HL-60 (cell line): ENCODE data around the gene P2RX2.

Source experiments
- DNase-seq, 2 experiments: peaks; one replicate each; pipeline ENCODE4 v3.0.0-alpha.2; 2010 to 2020; ENCODE audit warnings: low read depth in 1 of 2, low spot score in 1 of 2
- H3K27ac ChIP-seq: fragments of 250-450 bp; sonication (Bioruptor Pico); replicated peaks from 2 replicates; pipeline ENCODE4 v1.5.1; 2020; ENCODE audit warnings: mild to moderate bottlenecking, moderate library complexity
- H3K27me3 ChIP-seq: fragments of 250-450 bp; sonication (Bioruptor Pico); 2 replicates; pipeline ENCODE4 v1.5.1; 2021; ENCODE audit warnings: mild to moderate bottlenecking, moderate library complexity; ENCODE audit not compliant: insufficient read depth, poor library complexity, severe bottlenecking
- H3K4me3 ChIP-seq: replicated peaks from 2 replicates; pipeline ENCODE4 v1.5.1; 2011; ENCODE audit warnings: mild to moderate bottlenecking, control low read depth, low read length; ENCODE audit not compliant: insufficient read depth
- CTCF ChIP-seq: IDR thresholded peaks from one replicate; pipeline ENCODE4 v1.5.1; 2011; ENCODE audit warnings: low read length, control low read depth, inconsistent platforms; ENCODE audit not compliant: insufficient read depth
- GABPA ChIP-seq: IDR thresholded peaks from 2 replicates; pipeline ENCODE4 v1.6.1; 2012; ENCODE audit warnings: low read depth
- POLR2AphosphoS5 ChIP-seq: IDR thresholded peaks from 2 replicates; pipeline ENCODE4 v1.6.1; 2012; ENCODE audit warnings: low read depth
- SPI1 ChIP-seq: IDR thresholded peaks from 2 replicates; pipeline ENCODE4 v1.6.1; 2012; ENCODE audit warnings: low read depth, mild to moderate bottlenecking, borderline replicate concordance
- TF ChIP-seq, protein P1 (sequence below): IDR thresholded peaks from 2 replicates; pipeline ENCODE4 v1.6.1; 2012; ENCODE audit warnings: low read depth; ENCODE audit not compliant: insufficient replicate concordance

Gene P2RX2

DNA sequence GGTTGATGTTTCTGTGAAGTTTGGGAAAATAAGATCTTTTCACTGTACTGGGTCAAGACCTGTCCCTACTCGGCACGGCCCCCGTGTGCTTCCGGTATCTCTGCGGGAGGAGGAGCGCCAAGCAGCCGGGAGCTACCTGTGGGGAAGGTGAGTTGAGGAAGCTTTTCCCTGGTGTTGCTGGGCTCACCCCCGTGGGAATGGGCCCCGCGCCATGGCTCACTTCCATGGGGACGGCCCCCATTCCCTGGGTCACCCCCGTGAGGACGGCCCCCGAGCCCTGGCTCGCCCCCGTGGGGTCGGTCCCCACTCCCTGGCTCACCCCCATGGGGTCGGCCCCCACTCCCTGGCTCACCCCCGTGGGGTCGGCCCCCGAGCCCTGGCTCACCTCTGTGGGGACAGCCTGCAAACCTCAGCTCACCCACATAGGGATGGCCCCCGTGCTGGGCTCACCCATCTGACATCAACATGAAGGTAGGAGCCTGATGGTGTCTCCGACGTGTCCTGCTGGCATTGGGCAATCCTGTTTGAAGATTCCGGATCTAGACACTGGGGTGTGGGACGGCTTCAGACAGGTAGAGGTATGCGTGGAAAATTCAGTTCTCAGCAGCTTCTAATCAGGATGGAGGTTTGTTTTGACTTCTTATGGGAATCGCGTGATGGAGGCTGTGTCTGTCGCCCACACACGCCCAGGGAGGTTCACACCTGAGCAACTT is 17.2 kb upstream of the P2RX2 start:
- TF ChIP-seq, protein P1, sequence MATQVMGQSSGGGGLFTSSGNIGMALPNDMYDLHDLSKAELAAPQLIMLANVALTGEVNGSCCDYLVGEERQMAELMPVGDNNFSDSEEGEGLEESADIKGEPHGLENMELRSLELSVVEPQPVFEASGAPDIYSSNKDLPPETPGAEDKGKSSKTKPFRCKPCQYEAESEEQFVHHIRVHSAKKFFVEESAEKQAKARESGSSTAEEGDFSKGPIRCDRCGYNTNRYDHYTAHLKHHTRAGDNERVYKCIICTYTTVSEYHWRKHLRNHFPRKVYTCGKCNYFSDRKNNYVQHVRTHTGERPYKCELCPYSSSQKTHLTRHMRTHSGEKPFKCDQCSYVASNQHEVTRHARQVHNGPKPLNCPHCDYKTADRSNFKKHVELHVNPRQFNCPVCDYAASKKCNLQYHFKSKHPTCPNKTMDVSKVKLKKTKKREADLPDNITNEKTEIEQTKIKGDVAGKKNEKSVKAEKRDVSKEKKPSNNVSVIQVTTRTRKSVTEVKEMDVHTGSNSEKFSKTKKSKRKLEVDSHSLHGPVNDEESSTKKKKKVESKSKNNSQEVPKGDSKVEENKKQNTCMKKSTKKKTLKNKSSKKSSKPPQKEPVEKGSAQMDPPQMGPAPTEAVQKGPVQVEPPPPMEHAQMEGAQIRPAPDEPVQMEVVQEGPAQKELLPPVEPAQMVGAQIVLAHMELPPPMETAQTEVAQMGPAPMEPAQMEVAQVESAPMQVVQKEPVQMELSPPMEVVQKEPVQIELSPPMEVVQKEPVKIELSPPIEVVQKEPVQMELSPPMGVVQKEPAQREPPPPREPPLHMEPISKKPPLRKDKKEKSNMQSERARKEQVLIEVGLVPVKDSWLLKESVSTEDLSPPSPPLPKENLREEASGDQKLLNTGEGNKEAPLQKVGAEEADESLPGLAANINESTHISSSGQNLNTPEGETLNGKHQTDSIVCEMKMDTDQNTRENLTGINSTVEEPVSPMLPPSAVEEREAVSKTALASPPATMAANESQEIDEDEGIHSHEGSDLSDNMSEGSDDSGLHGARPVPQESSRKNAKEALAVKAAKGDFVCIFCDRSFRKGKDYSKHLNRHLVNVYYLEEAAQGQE, result no peak
- TF ChIP-seq SPI1 (no peak), GABPA (no peak), CTCF (no peak), POLR2AphosphoS5 (no peak)
- Histone ChIP-seq H3K4me3 (no peak overlapping the region), H3K27me3 (peaks cover 54% of the 10 kb centered on the region), H3K27ac (no peak overlapping the region)
- DNase-seq, result no peak

GRCh38 chr12:132602572-132603239 is 15.9 kb upstream of the P2RX2 start:
- TF ChIP-seq POLR2AphosphoS5 (no peak), CTCF (no peak), SPI1 (no peak), GABPA (no peak)
- DNase-seq, result no peak
- Histone ChIP-seq H3K4me3 (no peak overlapping the region), H3K27ac (no peak overlapping the region), H3K27me3 (peaks cover 57% of the 10 kb centered on the region)

GRCh38 chr12:132603240-132604150 is 15.1 kb upstream of the P2RX2 start:
- TF ChIP-seq GABPA, result no peak
- TF ChIP-seq POLR2AphosphoS5, result no peak
- TF ChIP-seq, protein P1, result no peak
- no peak for TF ChIP-seq CTCF
- TF ChIP-seq SPI1, result no peak
- DNase-seq, result no peak
- peaks cover 62% of the 10 kb centered on the region for H3K27me3 ChIP-seq
- no peak overlapping the region for H3K4me3 ChIP-seq
- no peak overlapping the region for H3K27ac ChIP-seq
